Colon (tissue), 2 donors: ENCODE results near the gene GJA4.
"Not testable (repeated sequence)": the region's sequence is repeated elsewhere in the genome, so short reads cannot be mapped to it uniquely, and the experiment has no call there.

Experiments used
- FAIRE-seq: peaks from 2 replicates; lab custom pipeline; 2012; peaks lifted over from hg19 to GRCh38; lab: Jason Lieb, UNC
- donor health status: control.
- donor health status: control.

GJA4 gene

DNA sequence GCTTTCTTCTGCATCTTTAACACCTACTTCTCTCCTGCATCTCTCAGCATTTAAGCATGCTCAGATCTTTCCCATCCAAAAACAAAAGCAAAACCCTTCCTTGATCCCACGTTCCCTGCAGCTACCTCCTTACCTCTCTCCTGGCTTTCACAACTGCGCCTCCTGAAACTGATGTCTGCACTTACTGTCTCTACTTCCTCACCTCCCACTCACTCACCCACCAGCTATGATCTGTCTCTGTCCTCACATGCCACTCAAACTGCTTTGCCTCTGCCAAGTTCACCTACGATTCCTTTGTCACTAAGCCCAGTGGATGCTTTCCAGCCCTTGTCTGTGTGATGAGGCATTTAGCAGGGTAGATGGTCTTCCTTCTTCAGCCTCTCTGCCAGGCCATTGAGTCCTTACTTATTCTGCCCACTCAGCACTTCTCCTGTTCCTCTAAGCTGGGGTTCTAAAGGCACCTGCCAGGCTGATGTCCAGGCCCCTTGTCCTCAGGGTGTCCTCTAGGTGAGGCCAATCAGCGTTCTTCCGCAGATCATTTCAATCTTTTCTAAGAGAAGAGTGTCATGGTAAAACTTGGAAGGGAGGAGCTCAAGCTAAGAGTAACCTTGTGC lies 21.8 kb upstream of the GJA4 start:
- FAIRE-seq, result no peak

DNA sequence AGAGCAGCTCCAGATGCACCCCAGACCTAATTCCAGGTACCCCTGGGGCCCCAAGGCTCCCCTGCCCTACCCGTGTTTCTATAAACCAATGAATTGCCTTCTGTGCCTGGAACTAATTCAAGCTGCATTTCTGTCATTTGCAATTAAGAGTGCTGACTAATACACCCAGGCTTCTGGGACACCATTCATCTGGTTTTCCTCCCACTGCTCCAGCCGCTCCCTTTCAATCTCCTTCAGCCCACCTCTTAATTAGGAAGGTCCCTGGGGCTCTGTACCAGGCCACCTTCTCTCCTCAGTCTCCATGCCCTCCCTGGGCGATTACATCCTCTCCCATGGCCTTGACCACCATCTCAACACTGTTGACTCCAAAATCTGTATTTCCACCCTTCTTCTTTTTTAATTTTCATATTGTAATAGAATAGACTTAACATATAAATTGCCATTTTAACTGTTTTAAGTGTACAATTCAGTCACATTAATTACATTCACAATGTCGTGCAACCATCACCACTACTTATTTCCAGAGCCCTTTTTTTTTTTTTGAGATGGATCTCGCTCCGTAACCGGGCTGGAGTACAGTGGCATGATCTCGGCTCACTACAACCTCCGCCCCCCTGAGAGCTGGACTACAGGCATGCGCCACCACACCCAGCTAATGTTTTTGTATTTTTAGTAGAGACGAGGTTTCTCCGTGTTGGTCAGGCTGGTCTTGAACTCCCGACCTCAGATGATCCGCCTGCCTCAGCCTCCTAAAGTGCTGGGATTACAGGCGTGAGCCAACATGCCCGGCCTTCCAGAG lies 21.0 kb upstream of the GJA4 start:
- no peak for FAIRE-seq

DNA sequence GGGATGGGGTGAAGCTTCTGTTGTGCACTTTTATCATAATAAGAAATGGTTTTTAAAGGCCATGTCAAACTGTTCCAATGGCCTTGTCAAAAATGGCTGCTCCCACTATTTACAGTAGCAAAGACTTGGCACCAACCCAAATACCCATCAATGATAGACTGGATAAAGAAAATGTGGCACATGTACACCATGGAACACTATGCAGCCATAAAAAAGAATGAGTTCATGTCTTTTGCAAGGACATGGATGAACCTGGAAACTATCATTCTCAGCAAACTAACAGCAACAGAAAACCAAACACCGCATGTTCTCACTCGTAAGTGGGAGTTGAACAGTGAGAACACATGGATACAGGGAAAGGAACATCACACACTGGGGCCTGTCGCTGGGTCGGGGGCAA lies 19.7 kb upstream of the GJA4 start:
- FAIRE-seq, result not testable (repeated sequence)

DNA sequence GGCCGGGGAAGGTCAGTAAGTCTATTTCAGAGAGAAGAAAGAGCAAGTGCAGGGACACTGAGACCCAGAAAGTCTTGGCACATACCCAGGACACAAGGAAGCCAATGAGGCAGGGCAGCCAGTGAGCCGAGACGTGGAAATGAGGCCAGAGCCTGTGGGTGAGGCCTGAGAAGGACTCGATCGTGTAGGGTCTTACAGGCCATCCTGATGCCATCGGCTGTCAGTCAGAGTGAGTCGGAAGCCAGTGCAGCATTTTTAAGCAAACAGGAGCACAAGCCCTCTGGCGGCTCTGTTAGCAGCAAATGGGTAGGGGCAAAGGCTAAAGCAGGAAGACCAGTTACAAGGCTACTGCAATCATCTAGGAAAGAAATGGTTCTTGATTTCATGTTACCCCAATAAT lies 17.8 kb upstream of the GJA4 start:
- no peak for FAIRE-seq

DNA sequence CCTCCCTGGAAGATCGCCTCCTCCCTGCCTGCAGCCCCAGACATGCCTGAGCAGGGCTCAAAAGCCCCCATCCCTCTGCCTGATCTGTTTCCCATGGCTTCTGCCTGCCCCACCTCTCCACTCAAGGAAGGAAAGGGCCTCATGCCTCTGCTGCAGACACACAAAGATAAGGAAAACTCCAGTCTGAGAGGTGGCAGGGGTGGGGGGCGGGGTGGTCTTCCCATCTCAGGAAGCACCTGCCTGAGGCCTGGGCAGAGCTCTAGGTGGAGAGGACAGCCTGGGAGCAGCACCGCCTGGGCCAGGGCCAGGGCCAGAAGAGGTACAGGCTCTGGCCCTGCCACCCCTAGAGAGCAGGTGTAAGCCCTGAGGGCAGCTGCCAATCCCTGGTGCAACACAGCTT lies 15.9 kb upstream of the GJA4 start:
- no peak for FAIRE-seq

DNA sequence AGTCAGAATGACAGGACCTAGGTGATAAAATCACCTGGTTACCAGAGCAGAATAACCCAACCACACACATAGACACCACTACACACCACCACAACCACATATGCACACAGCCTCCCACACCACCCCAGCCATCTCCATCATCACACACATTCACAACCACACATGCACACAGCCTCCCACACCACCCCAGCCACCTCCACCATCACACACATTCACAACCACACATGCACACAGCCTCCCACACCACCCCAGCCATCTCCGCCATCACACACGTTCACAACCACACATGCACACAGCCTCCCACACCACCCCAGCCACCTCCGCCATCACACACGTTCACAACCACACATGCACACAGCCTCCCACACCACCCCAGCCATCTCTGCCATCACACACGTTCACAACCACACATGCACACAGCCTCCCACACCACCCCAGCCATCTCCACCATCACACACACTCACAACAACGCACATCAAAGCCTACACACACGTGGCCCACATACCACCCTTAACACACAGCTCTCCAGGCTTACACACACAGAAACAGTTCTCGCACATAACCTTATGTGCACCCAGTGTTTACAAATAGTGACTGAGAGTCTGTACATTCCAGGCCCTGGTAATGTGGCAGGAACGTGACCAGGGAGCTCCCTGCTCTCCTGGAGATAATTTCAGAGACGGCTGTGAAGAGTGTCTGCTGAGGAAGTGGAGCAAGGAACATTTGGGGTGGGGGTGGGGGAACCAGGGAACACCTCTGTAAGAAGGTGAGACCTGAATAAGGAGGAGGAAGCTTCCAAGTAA lies 15.1 kb upstream of the GJA4 start:
- no peak for FAIRE-seq

DNA sequence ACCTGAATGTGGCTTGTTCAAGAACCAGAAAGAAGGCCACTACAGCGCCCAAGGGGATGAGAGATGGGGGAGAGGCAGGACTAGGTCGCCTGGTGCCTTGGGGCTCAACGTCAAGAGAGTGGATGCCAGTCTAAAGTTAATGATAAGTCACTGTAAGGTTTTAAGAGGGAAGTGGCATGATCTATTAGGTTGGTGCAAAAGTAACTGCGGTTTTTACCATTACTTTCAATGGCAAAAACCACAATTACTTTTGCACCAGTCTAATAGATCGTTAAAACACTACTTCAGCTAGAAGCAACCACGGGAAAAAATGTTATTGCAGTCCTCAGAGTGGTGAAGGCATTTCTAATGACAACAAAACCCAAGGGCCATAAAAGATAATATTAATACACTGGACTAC lies 14.4 kb upstream of the GJA4 start:
- FAIRE-seq, result no peak

DNA sequence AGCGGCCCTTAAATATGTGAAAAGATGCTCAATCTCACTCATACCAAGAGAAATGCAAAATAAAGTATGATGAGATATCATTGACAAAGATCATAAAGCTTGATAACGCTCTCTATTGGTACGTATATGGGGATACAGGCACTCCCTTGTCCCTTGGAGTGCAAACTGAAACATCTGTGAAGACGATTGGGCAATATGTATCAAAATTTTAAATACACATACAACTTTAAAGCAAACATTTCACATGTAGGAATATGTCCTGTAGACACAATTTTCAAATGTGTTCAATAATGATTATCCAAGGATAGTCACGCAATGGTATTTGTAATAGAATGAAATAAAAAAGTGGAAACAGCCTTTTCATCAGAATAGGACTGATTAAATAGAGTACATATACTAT lies 13.8 kb upstream of the GJA4 start:
- FAIRE-seq, result no peak

DNA sequence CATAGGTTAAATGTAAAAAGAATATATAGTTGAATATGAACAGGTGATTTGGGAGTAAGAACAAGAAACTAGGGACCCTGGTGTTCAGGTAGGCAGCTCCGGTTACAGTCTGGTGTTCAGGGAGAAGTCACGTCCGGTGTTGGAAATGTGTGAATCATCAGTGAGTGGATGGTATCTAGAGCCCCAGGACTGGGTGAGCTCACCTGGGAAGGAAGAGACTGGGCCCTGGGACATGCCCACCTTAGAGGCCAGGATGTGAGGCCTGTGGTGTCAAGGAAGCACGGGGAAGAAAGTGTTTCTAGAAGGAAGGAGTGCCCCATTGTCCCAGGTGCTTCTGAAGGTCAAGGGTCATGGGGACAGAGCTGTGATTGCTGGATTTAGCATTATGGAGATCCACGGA lies 13.3 kb upstream of the GJA4 start:
- no peak for FAIRE-seq

DNA sequence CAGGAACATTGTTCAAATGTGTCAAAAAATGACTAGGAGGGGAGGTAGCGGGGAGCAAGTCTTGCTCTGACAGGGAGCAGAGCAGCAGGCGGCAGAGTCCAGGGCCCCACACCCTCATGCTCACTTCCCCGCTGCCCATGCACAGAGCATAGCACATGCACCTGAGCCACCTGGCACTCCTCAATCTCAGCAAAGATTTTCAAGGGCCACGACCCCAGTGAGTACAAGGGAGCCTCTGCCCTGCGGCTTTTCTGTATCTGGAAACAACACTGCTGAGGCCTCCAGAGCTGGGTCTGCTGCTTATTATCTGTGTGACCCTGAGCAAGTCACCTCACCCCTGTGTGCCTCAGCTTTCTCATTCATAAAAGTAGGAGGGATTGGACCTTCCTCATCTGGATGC lies 12.8 kb upstream of the GJA4 start:
- FAIRE-seq, result no peak

DNA sequence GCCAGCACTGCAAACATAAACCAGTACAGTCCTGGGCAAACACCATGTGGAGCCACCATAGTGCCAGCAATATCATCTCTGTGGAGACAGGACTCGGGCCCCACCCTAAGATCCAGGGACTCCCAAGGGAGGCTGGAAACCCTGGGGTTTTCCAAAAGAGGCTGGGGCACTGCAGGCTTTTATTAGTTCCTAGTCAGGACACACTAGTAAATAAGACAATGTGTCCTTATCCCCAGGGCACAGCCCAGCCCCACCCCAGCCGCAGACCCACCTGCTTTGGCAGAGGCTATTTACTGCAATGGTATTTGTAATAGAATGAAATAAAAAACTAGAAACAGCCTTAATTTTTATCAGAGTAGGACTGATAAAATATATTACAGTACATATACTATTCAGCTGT lies 12.3 kb upstream of the GJA4 start:
- no peak for FAIRE-seq

DNA sequence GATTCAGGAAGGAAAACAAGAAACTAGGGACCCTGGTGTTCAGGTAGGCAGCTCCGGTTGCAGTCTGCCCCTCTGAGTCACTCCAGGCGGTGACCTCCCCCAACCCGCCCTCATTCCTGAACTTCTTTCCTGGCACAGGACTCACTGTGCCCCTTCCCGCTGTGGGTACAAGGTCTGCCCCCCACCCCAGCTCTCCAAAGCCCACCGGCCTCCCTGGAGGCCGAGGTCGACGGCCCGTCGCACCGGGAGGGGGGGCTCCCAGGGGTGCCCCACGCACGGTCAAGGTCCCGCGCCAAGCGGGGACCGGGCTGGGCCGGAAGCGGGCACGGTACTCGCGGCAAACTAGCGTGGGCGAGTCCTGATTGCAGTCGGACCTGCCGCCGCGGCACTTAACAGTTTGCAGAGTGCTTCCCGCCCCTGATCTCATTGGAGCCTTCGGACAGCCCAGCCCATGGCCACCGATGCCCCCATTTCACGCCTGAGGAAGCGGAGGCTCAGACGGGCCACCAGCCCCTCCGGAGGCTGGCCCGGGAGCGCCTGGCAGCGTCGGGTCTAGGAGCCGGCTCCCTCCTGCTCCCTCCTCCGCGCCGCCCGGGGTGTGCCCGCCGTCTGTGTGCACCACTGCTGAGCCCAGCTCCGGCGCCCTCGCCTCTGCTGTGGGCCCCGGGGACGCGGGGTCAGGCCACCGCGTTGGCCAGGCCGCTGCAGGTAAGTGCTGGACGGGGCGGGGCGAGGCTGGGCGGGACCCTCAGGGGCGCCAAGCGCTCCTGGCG lies 11.5 kb upstream of the GJA4 start, which contains the start of gene GJB3:
GJB3 (plus strand) TSS at position 144 of the 773 bp plus-strand sequence. CDS start 3,549 bp downstream, outside the sequence.
- no peak for FAIRE-seq

DNA sequence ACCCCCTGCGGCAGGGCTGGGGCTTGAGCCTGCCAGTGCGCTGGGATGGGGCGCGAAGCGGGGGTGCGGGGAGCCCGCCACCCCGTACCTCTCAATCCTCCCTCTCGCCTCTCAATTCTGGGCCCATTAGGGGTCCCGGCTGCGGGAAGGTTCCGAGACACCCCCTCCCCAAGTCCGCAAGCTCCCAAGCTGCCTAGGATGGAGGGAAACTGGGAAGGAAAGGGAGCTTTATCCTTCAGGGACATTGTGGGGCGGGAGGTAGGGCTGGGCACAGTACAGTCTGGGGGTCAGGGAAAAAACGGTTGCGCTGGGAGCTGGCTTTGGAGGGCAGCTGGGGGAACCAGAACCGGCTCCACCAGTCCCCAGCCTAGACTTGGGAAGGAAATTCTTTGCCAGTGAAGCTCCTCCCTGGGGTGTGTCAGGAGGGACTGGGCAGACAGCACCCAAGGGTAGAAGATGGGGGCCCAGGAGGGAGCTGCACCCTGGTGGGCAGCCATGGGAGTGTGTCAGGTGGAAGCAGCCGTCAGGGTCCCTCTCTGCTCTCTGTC lies 10.9 kb upstream of the GJA4 start:
- no peak for FAIRE-seq

DNA sequence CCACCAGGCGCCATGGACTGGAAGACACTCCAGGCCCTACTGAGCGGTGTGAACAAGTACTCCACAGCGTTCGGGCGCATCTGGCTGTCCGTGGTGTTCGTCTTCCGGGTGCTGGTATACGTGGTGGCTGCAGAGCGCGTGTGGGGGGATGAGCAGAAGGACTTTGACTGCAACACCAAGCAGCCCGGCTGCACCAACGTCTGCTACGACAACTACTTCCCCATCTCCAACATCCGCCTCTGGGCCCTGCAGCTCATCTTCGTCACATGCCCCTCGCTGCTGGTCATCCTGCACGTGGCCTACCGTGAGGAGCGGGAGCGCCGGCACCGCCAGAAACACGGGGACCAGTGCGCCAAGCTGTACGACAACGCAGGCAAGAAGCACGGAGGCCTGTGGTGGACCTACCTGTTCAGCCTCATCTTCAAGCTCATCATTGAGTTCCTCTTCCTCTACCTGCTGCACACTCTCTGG lies 8.0 kb upstream of the GJA4 start:
- FAIRE-seq, result no peak

DNA sequence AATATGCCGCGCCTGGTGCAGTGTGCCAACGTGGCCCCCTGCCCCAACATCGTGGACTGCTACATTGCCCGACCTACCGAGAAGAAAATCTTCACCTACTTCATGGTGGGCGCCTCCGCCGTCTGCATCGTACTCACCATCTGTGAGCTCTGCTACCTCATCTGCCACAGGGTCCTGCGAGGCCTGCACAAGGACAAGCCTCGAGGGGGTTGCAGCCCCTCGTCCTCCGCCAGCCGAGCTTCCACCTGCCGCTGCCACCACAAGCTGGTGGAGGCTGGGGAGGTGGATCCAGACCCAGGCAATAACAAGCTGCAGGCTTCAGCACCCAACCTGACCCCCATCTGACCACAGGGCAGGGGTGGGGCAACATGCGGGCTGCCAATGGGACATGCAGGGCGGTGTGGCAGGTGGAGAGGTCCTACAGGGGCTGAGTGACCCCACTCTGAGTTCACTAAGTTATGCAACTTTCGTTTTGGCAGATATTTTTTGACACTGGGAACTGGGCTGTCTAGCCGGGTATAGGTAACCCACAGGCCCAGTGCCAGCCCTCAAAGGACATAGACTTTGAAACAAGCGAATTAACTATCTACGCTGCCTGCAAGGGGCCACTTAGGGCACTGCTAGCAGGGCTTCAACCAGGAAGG lies 7.4 kb upstream of the GJA4 start:
- FAIRE-seq, result no peak

DNA sequence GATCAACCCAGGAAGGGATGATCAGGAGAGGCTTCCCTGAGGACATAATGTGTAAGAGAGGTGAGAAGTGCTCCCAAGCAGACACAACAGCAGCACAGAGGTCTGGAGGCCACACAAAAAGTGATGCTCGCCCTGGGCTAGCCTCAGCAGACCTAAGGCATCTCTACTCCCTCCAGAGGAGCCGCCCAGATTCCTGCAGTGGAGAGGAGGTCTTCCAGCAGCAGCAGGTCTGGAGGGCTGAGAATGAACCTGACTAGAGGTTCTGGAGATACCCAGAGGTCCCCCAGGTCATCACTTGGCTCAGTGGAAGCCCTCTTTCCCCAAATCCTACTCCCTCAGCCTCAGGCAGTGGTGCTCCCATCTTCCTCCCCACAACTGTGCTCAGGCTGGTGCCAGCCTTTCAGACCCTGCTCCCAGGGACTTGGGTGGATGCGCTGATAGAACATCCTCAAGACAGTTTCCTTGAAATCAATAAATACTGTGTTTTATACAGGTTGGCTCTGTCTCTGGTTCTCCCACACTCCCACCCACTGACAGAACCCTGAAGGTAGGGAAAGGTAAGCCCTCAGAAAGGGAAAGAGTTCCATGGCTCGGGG lies 6.8 kb upstream of the GJA4 start:
- FAIRE-seq, result no peak

DNA sequence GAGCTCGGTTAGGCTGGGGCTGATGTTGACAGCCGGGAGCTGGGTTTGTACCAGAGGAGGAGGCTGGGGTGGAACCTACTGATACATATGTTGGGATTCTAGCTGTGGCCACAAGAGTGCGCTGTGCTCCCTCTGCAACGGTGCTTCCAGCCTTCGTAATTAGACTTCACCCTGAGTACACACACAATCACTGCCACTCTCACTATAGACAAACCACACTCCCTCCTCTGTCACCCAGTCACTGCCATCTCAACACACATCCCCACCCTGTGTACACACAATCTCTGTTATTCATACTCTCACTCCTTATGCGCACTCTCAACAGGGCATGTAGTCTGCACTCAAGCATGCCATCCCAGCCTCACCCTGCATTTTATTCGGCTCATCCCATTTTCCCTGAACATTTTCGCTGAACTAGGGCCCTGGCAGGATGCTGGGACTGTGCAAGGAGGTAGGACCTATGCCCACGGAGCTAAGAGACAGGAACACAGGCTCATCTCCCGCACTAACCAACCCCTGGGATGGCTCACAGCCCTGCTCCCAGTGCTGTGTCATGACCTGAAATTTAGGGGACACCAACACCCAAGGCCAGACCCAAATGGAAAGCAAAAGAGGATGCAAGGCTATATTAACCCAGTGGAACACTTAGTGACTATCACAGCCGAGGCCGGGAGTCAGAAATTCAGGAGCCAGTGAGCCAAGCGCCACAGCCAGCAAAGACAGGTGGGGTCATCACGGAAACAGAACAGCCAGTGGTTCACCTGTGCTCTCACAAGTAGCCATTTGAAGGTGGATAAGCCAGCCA lies 6.1 kb upstream of the GJA4 start:
- FAIRE-seq, result no peak

DNA sequence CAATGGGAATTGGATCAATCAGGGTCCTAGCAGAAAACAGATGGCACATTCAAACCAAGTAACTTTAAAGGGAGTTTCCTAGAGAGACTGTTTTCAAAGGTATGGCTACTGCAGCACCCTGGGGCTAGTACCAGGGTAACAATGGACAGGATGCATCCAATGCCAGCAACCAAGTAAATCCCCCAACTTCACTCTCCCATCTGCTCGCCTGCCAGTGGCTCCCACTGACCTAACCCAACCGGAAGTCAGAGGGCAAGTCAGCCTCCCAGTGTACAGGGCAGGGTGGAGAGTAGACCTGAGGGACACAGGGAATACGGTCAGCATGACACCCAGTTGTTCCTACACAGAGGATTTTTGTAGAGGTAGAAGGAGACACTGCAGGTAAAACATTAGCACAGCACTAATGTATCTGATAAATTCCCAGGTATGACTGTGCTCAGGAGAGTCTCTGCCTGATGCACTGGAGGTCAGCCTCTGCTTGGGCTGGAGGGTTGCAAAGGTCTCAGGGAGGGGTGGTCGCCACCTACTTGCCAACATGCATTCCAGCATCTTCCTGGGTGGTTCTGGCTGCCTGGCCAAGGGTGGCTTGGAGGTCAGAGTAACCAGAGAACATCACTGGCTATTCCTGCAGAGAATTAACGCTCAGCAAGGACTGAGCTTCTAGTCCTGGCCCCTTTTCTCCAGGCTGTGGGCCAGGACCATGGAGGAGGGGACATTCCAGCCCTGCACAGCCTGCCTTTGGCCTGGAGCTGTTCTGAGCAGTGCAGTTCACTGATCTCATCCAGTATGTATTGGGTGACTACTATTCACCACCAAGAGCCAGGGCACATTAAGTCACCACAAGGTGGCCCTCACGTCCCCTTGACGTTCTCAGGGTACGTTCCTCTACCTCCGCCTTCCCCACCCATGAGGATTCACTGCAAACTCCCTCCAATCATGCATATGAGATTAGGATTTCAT lies 5.1 kb upstream of the GJA4 start:
- FAIRE-seq, result no peak

DNA sequence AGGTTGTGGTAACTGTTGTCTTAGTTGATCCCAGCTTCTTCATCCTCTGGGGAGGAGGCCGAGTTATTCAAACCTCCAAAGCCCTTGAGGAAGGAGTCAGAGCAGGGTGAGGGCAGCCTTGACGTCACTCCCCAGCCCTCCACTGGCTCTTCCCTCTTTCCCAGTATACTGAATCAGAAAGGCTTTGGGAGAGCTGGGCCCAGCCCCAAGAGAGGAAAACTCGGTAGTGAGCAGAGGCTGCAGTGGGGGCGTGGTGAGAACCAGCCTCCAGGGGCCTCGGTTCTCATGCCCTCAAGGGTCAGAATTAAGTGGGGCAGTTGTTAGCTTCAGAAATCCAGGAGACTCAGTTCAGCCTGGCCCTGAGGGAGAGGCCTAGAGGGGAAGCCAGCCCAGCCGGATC lies 1.8 kb upstream of the GJA4 start:
- no peak for FAIRE-seq
